DMS53 (cell line): ENCODE results near the gene KCTD5.

ENCODE experiments used
- DNase-seq: peaks from one replicate; lab custom pipeline; 2025; lab: John Stamatoyannopoulos, UW

Gene KCTD5

DNA sequence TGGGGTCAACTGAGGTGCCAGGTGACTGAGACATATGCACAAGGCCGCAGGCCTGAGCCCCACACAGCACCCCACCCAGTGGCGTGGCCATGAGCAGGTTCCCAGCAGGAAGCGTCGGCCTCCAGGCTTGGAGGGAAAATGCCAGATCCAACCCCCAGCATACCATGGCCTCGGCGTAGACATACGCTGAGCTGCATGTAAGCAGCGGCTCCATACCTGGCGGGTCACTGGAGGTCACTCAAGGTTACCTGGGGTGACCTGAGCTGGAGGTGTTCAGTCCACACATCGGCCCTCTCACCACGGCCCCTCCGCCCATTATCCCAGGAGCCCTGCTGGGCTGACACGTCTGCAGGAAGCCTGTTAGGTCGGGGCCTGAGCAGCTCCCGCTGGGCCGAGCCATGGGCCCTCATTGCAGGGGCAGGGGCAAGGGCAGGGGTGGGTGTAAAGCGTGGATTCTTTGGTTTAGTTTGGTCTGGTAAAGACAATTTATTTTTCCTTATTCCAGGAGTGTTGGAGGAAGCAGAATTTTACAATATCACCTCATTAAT is 15.2 kb downstream of the KCTD5 start:
- DNase-seq: no peak

DNA sequence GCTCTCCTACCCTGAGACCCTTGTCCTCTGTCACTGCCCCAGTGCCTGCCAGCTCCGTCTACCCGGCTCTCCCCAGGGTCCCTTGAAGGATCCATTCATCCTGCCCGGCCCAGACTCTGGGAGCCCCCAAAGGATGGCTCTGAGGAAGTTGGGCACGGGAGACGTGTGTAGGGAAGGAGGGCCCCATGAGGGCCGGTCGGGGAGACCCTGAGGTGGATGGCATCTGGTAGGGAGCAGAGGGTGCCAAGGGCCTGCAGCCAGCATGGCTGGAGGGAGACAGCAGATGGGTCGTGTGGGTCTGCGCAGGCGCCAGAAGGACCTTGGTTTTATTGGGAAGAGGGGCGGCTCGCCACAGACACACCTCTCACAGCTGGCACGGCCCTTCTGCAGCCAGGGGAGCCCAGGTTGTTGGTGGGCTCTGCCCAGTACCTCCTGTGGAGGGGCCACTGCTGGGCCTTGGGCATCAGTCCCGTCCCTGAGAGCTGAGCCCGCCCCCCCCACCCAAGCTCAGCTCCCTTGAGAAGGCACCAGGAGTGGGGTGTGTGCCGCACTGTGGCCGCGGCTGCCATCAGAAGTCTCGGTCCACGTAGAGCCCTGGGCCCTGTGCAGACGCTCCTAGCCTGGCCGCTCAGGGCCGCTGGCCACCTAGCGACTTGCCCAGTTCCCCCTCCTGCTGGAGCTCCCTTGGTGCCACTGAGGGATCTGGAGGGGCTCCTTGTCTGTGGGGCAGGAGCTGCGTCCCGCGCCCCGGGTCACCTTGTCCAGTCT is 16.0 kb downstream of the KCTD5 start:
- DNase-seq: no peak

GRCh38 chr16:2698965-2699750 is 16.8 kb downstream of the KCTD5 start:
- DNase-seq: no peak

- no peak for DNase-seq
Measured at GRCh38 chr16:2699791-2700600, 17.7 kb downstream of the KCTD5 start.

DNA sequence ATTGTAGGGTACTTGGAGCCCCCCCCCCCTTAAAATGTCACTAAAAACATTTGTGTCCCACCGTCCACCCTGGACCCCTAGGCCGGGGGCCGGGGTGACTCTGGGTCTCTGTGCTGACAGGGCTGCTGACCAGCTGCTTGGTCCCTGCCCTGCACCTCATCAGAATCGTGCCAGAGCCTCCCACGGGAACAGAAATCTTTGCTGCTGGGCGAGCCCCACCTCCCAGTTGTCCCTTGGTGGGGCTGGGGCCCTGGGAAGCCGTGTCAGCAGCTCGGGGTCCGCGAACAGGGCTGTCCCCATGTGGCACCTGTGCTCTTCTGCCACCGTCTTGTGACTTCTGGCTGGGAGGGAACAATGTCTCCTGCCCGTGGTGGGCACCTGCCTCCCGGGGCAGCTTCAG is 18.5 kb downstream of the KCTD5 start:
- DNase-seq: no peak

- DNase-seq: no peak
Measured at GRCh38 chr16:2701272-2701671, 18.9 kb downstream of the KCTD5 start.

GRCh38 chr16:2701713-2702437 is 19.6 kb downstream of the KCTD5 start:
- no peak for DNase-seq

DNA sequence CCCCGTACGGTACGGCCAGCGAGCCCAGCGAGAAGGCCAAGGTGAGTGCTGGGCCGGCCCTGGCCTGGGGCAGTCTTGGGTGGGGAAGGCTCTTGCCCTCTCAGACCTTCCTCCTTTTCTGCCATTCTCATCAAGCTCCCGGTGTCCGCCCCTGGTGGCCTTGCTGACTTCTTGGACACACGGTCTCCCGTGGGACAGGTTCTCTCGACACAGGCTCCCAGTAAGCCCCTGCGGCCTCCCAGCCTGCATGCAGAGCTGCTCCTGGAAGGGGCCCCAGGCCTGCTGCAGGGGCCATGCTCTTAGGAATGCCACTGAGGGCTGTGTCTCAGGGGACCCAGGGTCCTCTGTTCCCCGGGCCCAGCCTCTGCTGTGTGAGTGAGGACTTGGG is 20.1 kb downstream of the KCTD5 start:
- no peak for DNase-seq

DNA sequence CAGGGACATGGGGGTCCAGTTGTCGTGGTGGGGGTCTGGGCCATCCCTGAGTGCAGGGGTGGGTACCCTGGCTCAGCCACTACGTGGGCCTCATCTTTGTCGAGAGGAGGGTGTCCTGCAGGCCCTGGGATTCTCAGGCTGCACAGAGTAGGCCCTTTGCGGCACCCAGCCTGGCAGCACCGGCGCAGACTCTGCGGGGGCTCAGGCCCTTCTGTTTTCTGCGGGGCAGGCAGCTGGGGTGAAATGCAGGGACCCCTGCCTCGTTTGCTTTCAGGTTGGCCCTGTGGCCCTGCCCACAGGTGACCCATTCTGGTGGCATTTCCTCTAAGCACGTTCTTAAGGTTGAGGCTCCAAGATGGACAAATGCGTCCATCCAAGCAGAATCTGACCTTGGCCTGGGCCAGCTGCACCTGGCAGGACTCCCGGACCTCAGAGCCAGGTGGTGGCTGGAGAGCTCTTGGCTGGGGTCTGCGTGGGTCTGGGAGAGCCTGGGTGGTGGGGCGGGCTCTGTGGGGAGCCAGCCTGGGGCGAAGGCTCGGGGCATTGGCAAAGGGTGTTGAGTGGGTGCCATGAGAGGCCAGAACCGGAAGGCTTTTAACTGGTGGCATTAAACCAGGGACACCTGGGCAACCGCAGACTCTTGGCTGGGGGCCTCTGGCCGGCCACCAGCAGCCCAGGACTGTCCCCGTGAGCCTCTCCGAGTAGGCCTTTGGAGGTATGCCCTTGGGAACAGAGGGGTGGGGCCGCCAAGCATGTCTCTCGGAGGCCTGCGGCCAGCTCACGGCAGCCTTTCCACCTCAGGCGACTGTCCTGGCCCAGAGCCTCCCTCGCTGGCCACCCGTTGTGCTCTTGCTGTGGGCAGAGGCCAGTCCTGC is 20.8 kb downstream of the KCTD5 start:
- no peak for DNase-seq

DNA sequence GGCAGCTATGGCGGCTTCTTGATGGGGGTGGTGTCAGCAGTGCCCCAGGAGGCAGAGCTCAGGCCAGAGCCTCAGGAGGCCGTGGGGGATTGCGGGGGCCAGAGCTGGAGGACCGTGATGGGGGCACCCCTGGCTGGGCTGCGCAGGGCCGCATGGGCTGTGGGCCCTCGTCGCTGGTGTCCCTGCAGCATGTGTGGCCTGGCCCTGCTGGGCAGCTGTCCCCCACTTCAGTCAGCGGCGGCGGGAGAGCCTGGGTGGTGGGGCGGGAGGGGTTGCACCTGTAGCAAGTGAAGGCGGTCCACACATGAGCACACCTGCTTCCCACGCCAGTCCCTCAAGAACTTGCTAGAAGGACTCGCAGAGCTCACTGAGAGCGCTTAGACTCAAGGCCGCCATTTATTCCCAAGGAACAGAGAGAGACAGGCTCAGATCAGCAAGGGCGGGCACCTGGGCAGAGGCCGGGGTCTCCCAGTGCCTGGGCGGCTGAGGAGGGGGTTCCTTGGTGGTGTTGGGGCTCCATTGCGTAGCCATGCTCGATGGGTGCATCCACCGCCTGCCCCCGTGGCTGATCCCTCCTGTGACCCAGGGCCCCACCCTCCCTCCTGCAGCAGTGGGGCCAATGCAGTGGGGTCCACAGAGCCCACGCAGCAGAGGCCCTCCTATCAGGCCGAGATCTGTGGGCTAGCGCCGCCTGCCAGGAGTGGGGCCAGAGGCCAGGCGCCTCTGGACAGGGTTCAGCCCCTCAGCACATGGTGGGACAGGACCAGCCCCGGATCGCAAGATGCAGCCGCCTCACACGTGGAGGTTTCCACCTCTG is 22.1 kb downstream of the KCTD5 start:
- no peak for DNase-seq

GRCh38 chr16:2704983-2705275 is 22.6 kb downstream of the KCTD5 start:
- DNase-seq: no peak

GRCh38 chr16:2705351-2705750 is 23.0 kb downstream of the KCTD5 start:
- no peak for DNase-seq

DNA sequence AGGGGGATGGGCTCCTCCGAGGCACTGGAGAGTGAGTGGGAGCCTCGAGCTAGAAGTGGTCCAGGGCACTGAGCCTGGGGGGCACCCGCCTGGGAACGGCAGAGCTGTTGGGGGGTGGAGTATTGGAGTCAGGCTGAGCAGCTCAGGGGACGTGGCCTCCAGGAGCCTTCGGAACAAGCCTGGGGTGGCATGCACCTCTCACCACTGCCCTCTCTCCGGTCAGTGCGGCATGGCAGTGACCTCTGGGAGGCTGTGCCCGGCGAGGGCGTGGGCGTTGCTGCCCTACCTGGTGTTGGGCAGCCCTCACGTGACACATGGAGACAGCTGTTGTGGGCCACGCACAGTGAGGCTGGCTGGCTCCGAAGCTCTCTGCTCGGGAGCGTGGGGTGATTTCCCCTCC is 23.8 kb downstream of the KCTD5 start:
- no peak for DNase-seq

DNA sequence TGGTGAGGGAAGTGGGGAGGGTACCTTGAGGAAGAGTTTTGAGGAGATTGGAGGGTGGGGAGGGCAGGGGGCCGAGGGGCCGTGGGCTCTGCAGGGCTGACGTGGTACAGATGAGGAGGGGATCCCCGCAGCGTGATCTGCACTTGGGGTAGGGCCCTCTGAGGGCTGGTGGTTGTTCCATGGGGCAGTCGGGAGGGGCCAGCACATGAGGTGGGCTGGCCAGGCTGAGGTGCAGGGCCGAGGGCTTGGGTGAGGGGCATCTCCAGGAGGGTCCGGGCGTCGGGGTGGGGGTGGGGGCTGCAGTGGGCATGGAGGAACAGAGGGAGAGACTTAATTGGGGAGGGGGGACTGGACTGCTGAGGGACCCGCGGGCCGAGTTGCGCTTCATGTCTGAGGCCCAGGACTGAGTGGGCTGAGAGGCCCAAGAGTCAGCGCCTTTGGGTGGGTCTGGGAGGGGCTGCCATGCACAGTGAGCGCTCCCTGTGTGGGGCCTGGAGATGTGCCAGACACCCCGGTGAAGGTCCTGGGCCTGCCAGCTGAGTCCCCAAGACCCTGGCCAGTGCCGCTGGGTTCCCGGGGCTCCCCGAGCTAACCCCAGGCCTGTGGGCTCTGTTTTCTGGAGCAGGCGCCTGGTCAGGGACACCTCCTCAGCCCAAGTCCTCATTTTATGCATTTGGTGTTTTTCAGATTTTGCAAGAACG is 24.4 kb downstream of the KCTD5 start:
- DNase-seq: no peak

- DNase-seq: no peak
Measured at GRCh38 chr16:2707368-2708289, 25.3 kb downstream of the KCTD5 start.

GRCh38 chr16:2708290-2708639 is 25.9 kb downstream of the KCTD5 start:
- no peak for DNase-seq

GRCh38 chr16:2708955-2709587 is 26.7 kb downstream of the KCTD5 start:
- no peak for DNase-seq

DNA sequence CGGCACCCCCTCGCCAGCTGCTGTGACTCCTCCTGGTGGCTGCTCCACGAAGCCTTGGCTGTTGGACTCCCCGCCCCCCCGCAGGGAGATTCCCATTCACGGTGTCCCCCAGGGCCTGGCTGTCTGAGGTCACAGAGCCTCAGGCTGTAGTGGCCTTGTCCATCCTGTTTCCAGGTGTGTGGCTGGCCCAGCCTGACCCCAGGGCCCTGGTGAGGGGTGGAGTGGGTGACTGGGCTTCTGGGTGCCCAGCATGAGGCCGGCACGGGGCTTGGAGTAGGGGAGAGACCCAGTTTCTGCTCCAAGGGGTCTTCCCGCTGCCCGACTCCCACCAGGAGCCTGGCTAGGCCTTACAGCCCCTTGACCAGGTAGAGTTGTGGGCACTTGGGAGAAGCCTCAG is 27.3 kb downstream of the KCTD5 start:
- DNase-seq: no peak
